T-helper 2 cell (primary cell): ENCODE measurements around the gene SEC61A1.

Experiments used
- DNase-seq, 5 experiments: peaks; one replicate each; pipeline versions ENCODE4 v3.0.0 to v3.0.0-alpha.2; 2012 to 2022

Gene SEC61A1

DNA sequence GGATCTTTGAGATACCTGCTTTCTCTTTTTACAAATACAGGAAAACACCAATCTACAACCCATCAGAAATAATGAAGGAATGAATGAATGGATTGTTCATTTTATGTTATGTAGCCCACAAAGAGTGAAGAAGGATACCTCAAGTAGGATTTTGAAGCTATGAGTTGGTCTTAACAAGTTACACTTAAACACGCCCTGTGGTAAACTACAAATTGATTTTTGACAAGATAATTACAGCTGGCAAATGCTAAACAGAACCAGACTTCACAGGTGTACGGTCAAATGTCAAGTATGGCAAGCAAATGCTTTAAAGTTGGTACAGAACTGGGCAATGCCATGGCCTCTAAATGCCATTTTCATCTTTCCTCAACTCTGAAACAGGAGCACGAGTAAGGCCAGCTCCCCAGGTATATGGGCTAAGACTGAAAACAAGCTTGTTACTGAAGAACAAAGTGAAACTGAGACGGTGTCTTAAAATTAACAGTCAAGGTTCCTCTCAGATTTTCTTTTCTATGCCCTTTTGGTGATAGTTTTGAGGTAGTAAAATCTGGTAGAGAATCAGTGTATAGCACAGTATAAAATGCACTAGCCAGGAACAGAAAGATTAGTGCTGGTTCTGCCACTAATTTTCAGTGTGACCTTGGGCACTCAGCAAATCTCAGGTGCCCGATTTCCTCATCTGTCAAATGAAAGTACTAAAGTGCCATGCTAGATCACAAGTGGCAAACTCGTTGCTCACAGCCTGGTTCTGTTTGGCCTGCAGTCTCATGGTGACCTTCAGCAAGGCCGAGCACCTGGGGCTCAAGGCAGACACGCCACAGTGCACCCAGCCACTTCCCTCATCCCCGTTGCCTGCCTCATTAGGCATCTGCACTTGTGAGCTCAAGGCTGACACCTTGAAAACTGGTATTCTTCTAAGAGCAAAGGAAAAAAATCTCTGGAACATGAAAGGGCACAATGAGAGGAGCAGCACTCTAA lies 61.9 kb downstream of the SEC61A1 start:
- peak in 1 of 5 experiments; percentile 84 for DNase-seq
